HUES64 (cell line): Measurements from ENCODE around the gene FASN.

Experiments used
- H3K27ac ChIP-seq: 2 replicates; pipeline ENCODE4 v1.7.0; 2013; ENCODE audit warnings: low read depth, low read length, inconsistent platforms
- H3K27me3 ChIP-seq: 2 replicates; pipeline ENCODE4 v1.6.1; 2013; ENCODE audit warnings: mild to moderate bottlenecking, low read length; ENCODE audit not compliant: insufficient read depth
- H3K36me3 ChIP-seq: 2 replicates; pipeline ENCODE4 v1.6.1; 2013; ENCODE audit warnings: mild to moderate bottlenecking, low read length; ENCODE audit not compliant: insufficient read depth
- H3K4me1 ChIP-seq: 2 replicates; pipeline ENCODE4 v1.6.1; 2013; ENCODE audit warnings: mild to moderate bottlenecking, low read length, moderate library complexity; ENCODE audit not compliant: insufficient read depth
- H3K4me3 ChIP-seq: 2 replicates; pipeline ENCODE4 v1.5.1; 2013; ENCODE audit warnings: mild to moderate bottlenecking, low read length, moderate library complexity
- H3K9ac ChIP-seq: 2 replicates; pipeline ENCODE4 v1.6.1; 2013; ENCODE audit warnings: mild to moderate bottlenecking, low read depth, low read length
- H3K9me3 ChIP-seq: 2 replicates; pipeline ENCODE4 v1.6.1; 2013; ENCODE audit warnings: low read depth, low read length; ENCODE audit not compliant: insufficient read depth
- WGBS: fragments of 150-250, 120-280 bp; methylation state at CpG from one replicate; pipeline ENCODE4 v1.1.7; 2013; ENCODE audit warnings: missing lambda C conversion rate; 5-methylcytosine and 5-hydroxymethylcytosine counted together

FASN gene

GRCh38 chr17:82063424-82064415 lies 34.3 kb downstream of the FASN start:
- WGBS = 91% methylated on average over 20 of the region's 20 CpGs

GRCh38 chr17:82062984-82063368 lies 35.1 kb downstream of the FASN start:
- WGBS = 96% methylated on average over 9 of the region's 9 CpGs
- no peaks in the 10 kb centered on the region for H3K27me3 ChIP-seq
- peaks cover 58% of the 10 kb centered on the region for H3K36me3 ChIP-seq
- no peak overlapping the region for H3K4me3 ChIP-seq
- H3K9me3 ChIP-seq = no peaks in the 10 kb centered on the region
- no peaks in the 10 kb centered on the region for H3K4me1 ChIP-seq
- no peak overlapping the region for H3K9ac ChIP-seq
- H3K27ac ChIP-seq = no peak overlapping the region

More at GRCh38 chr17:82063424-82064415, 34.3 kb downstream of the FASN start:
- peaks cover 52% of the 10 kb centered on the region for H3K36me3 ChIP-seq
- no peaks in the 10 kb centered on the region for H3K9me3 ChIP-seq
- peak overlapping the region; percentile 87 for H3K4me3 ChIP-seq
- H3K27ac ChIP-seq = no peak overlapping the region
- no peaks in the 10 kb centered on the region for H3K4me1 ChIP-seq
- no peak overlapping the region for H3K9ac ChIP-seq
- no peaks in the 10 kb centered on the region for H3K27me3 ChIP-seq

GRCh38 chr17:82062076-82062983 lies 35.7 kb downstream of the FASN start:
- Histone ChIP-seq H3K36me3 (peaks cover 64% of the 10 kb centered on the region), H3K4me3 (no peak overlapping the region), H3K27ac (no peak overlapping the region), H3K9ac (no peak overlapping the region), H3K9me3 (no peaks in the 10 kb centered on the region), H3K27me3 (no peaks in the 10 kb centered on the region), H3K4me1 (no peaks in the 10 kb centered on the region)
- 94% methylated on average over 24 of the region's 24 CpGs for WGBS

DNA sequence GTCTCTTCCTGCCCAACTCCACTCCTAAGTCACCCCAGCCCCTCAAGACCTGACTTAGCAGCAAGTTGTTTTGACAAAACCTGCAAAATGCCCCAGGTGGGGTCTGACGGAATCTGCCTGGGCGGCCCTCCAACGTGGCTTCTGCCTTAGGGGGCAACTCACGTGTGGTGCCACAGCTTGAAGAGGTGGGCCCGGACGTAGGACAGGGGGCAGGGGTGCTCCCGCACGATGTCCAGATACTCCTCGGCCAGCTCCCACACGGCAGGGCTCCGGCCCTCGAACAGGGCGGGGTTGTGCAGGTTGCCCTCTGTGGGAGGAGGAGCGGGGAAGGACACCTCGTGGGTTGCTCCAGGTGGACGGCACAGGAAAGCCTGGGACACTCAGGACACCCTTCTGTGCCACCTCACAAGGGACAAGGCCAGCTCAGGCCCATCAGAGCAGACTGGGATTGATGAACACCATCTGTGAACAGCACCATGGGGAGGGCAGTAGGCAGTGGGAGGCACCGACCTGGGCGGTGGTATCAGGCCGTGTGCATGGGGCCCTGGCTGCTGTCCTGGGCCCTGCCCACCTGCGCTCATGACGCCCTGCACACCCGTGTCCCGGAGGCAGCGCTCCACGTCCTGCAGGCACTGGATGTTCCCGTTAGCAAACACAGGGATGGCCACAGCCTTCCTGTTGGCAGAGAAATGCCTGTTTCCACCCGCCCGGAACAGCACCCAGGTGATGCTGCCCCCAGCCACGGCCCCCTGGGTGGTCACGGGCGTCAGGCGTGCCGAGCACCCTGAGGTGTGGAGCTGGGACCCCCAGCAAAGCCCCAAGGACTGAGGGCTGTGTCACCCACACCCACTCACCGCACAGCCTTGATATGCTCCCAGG lies 36.8 kb downstream of the FASN start:
- H3K4me1 ChIP-seq = no peaks in the 10 kb centered on the region
- H3K36me3 ChIP-seq = peaks cover 75% of the 10 kb centered on the region
- no peaks in the 10 kb centered on the region for H3K9me3 ChIP-seq
- no peak overlapping the region for H3K27ac ChIP-seq
- no peak overlapping the region for H3K9ac ChIP-seq
- WGBS = 95% methylated on average over 34 of the region's 34 CpGs
- H3K4me3 ChIP-seq = no peak overlapping the region
- no peaks in the 10 kb centered on the region for H3K27me3 ChIP-seq

- H3K9ac ChIP-seq = no peak overlapping the region
- H3K36me3 ChIP-seq = peaks cover 82% of the 10 kb centered on the region
- no peak overlapping the region for H3K27ac ChIP-seq
- no peaks in the 10 kb centered on the region for H3K4me1 ChIP-seq
- H3K9me3 ChIP-seq = no peaks in the 10 kb centered on the region
- WGBS = 89% methylated on average over 14 of the region's 14 CpGs
- no peak overlapping the region for H3K4me3 ChIP-seq
- no peaks in the 10 kb centered on the region for H3K27me3 ChIP-seq
Observed at GRCh38 chr17:82060614-82061013, 37.4 kb downstream of the FASN start.

DNA sequence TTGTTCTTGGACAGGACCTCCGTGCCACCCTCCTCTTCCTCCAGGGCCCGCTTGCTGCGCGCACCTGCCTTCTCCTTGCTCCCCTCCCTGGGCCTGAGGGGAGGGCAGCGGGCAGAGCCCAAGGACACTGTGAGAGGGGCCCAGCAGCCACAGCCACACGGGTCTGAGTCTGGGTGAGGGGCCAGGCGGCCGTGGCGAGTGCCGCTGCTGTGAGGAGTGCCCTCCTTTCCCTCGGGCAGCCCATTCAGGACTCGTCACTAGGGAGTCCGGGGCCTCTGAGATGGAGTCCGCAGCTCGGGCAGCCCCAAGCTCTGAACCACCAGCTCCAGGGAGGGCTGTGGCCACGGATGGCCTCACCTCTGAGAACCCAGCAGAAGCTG lies 38.0 kb downstream of the FASN start:
- Histone ChIP-seq H3K27ac (no peak overlapping the region), H3K36me3 (peaks cover 86% of the 10 kb centered on the region), H3K9me3 (no peaks in the 10 kb centered on the region), H3K9ac (no peak overlapping the region), H3K27me3 (no peaks in the 10 kb centered on the region), H3K4me1 (no peaks in the 10 kb centered on the region), H3K4me3 (no peak overlapping the region)
- WGBS = 97% methylated on average over 16 of the region's 16 CpGs

- Histone ChIP-seq H3K9ac (no peak overlapping the region), H3K9me3 (no peaks in the 10 kb centered on the region), H3K27ac (no peak overlapping the region), H3K27me3 (no peaks in the 10 kb centered on the region), H3K36me3 (peaks cover 92% of the 10 kb centered on the region), H3K4me3 (no peak overlapping the region), H3K4me1 (no peaks in the 10 kb centered on the region)
- WGBS = 94% methylated on average over 19 of the region's 19 CpGs
Observed at GRCh38 chr17:82059272-82060000, 38.6 kb downstream of the FASN start.

- H3K4me3 ChIP-seq = no peak overlapping the region
- no peak overlapping the region for H3K9ac ChIP-seq
- H3K4me1 ChIP-seq = no peaks in the 10 kb centered on the region
- H3K36me3 ChIP-seq = peaks cover 93% of the 10 kb centered on the region
- WGBS = 94% methylated on average over 10 of the region's 10 CpGs
- no peak overlapping the region for H3K27ac ChIP-seq
- no peaks in the 10 kb centered on the region for H3K27me3 ChIP-seq
- no peaks in the 10 kb centered on the region for H3K9me3 ChIP-seq
Observed at GRCh38 chr17:82058855-82059249, 39.2 kb downstream of the FASN start.

DNA sequence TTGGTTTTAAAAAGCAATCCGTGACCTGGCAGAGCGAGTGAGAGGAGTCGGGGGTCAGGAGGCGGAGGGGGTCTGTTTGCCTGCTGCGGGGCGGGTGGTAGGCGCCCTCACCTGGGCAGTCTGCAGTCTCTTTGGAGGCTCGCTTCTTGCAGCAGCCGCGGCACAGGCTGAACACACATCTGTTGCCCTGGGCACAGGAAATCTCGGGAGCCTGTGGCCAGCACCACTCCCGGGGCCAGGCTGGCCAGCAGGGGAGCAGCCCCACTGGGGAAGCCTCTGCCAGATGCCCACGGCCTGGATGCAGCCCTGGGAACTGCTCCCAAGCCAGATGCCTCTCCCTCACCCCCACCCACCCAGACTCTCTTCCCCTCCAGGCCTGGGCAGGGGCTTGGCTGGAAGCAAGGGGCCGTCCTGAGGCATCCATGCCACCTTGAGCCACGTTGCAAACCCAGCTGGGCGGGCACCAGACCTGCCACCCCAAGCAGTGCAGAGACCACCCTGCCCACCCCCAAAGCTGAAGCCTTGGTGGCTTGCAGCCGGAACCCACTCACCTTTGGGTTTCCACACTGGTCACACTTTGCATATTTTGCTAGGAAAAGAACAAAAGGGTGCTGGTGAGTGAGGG lies 39.7 kb downstream of the FASN start:
- no peak overlapping the region for H3K9ac ChIP-seq
- no peaks in the 10 kb centered on the region for H3K27me3 ChIP-seq
- no peaks in the 10 kb centered on the region for H3K9me3 ChIP-seq
- no peak overlapping the region for H3K4me3 ChIP-seq
- 91% methylated on average over 17 of the region's 17 CpGs for WGBS
- H3K27ac ChIP-seq = no peak overlapping the region
- peaks cover 93% of the 10 kb centered on the region for H3K36me3 ChIP-seq
- H3K4me1 ChIP-seq = no peaks in the 10 kb centered on the region
